ENCODE measurements around the gene AFMID. TPM values are rescaled to one million over a fixed set of nuclear protein-coding genes. Genes with fewer than 3 reads are reported as not detected.
"Not testable (repeated sequence)": the region's sequence is repeated elsewhere in the genome, so short reads cannot be mapped to it uniquely, and the experiment has no call there.

The AFMID gene
- polyA plus RNA-seq, 6 donors from 2014 or later: 0.53 to 4.6 (median 2.1) TPM; not detected in 1

DNA sequence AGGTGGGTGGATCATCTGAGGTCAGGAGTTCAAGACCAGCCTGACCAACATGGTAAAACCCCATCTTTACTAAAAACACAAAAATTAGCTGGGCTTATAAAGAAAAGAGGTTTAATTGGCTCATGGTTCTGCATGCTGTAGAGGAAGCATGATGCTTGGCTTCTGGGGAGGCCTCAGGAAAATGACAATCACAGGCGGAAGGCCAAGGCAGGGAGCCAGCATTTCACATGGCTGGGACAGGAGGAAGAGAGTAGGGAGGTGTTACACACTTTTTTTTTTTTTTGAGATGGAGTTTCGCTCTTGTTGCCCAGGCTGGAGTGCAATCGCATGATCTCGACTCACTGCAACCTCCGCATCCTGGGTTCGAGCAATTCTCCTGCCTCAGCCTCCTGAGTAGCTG, 47.9 kb downstream of the AFMID start:
- peaks cover 18 to 30% (median 20%) of the 10 kb centered on the region in 3 donors for H3K4me1 Mint-ChIP-seq
- peak overlapping the region in 1 of 6 donors; percentile 53 for H3K27ac Mint-ChIP-seq
- not testable (repeated sequence) for H3K4me3 Mint-ChIP-seq; H3K36me3 Mint-ChIP-seq; ATAC-seq (ENCODE audit: low read depth in 2 of 2); H3K9me3 Mint-ChIP-seq; DNase-seq
- peaks cover 14 to 49% (median 34%) of the 10 kb centered on the region in 3 donors for H3K27me3 Mint-ChIP-seq

DNA sequence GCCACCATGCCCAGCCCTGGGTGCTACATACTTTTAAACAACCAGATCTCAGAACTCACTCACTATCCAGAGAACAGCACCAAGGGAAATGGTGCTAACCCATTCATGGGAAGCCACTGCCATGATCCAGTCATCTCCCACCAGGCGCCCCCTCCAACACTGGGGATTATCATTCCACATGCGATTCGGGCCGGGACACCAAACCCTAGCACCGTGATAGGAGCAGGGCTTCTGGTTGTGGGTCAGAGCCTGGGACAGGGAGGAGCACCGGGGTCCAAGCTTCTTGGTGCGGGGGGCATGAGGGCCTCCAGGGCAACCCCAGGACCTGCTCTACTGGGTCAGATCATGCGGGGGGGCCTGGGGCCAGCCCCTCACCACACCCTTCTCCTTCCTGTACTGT, 48.7 kb downstream of the AFMID start:
- Mint-ChIP-seq H3K36me3 (no peaks in the 10 kb centered on the region), H3K9me3 (no peaks in the 10 kb centered on the region), H3K27me3 (peaks cover 7 to 41% (median 29%) of the 10 kb centered on the region in 3 donors), H3K4me3 (no peak overlapping the region), H3K4me1 (peaks cover 18 to 33% (median 22%) of the 10 kb centered on the region in 3 donors), H3K27ac (no peak overlapping the region)
- no peak for ATAC-seq (ENCODE audit: low read depth in 2 of 2)
- DNase-seq: no peak

DNA sequence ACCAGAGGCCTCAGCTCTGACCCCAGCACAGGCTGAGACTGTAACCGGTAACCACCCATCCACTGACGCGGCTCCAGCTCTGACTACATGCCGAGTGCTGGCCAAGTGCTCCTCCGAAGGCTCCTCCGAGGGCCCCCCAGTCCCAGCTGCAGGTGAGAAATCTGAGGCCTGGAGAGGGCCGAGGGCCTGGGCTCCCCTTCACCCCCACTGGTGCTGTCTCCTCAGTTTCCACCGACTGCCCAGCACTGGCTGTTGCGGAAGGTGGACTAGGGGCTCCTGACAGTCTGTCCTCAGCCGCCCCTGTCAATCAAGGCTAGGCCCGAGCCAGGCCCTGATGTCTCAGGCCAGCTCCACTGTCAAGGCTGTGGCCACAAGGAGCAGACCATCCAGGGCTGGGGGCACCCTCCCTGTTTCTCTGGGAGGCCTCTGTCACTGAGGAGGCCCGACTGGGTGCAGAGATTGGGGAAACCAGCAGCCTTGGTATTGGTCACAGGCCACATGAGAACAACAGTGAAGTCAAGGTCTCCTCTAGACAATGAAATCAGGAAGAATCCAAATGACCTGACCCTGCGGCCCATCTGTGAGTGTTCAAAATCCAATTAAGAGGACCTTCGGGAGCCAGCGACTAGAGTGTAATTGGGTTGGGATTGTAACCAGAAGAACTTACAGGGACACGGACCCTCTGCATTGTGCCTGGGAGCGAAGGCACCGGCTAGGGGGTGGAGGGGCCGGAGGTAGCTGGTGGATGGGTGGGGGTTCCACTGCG, 49.4 kb downstream of the AFMID start:
- no peak for ATAC-seq (ENCODE audit: low read depth in 2 of 2)
- H3K4me1 Mint-ChIP-seq: peaks cover 21 to 32% (median 26%) of the 10 kb centered on the region in 3 donors
- no peak for DNase-seq
- H3K27ac Mint-ChIP-seq: no peak overlapping the region
- H3K36me3 Mint-ChIP-seq: no peaks in the 10 kb centered on the region
- peaks cover 6 to 34% (median 23%) of the 10 kb centered on the region in 3 donors for H3K27me3 Mint-ChIP-seq
- no peak overlapping the region for H3K4me3 Mint-ChIP-seq
- H3K9me3 Mint-ChIP-seq: peaks cover 0 to under 1% (median 0%) of the 10 kb centered on the region in 7 donors

DNA sequence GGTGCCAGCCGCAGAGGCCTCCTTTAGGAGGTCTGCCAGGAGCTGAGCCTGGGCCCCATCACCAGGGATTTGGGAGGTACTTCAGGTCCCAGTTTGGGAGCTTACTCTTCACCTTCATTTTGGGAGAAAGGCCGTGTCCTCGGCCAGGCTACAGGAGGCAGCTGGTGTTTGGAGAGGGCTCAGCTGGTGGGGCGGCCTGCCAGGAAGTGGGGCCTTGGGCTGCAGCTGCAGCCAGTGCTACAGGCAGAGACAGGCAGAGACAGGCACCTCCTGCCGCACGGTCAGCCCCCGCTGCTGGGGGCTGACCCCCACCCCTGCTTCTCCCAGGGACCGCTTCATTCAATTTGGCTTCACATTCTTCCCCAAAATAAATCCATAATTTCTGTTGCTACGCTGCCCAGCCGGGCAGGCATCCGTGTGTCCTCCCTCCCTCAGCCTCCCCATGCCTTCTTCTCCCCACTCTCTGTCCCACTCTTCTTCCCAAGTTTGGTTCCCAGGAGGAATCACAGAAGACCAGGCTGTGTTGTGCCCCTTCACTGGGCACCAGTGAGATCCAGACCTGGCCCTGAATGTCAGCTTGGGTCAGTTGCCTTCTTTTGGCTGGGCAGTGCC, 50.3 kb downstream of the AFMID start:
- H3K27ac Mint-ChIP-seq: no peak overlapping the region
- no peak for DNase-seq
- no peaks in the 10 kb centered on the region for H3K36me3 Mint-ChIP-seq
- no peak for ATAC-seq (ENCODE audit: low read depth in 2 of 2)
- no peak overlapping the region for H3K4me3 Mint-ChIP-seq
- peaks cover 24 to 34% (median 32%) of the 10 kb centered on the region in 3 donors for H3K4me1 Mint-ChIP-seq
- H3K27me3 Mint-ChIP-seq: peaks cover 6 to 26% (median 14%) of the 10 kb centered on the region in 3 donors
- H3K9me3 Mint-ChIP-seq: peaks cover 0 to 2% (median 0%) of the 10 kb centered on the region in 7 donors

DNA sequence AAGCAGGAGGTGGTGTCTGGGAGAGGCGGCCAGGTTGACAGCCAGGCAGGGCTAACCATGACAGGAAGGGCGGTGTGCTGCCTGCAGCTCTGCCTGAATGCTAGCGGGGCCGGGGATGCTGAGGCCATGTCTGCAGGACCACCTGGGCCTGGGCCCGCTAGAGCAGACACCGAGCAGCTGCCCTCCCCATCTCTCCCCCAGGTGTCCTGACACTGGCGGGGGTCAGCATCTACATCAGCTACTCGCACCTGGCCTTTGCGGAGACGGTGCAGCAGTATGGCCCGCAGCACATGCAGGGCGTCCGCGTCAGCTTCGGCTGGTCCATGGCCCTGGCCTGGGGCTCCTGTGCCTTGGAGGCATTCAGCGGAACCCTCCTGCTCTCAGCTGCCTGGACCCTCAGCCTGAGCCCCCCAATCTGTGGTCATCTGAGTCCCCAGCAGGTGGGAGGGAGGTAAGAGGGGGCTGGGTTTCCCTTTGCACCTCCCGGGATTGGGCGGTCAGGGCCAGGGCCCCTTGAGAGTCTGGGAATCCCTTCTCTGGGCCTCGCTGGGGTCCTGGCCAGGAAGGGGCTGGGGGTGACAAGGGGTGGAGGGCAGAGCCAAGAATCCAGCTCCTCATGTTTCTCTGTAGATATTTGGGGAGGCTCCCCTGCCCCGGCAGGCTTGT, 51.8 kb downstream of the AFMID start:
- peaks cover 33 to 40% (median 37%) of the 10 kb centered on the region in 3 donors for H3K4me1 Mint-ChIP-seq
- peak overlapping the region in 2 of 8 donors; percentile 32 to 47 for H3K4me3 Mint-ChIP-seq
- peaks cover 0 to 15% (median 7%) of the 10 kb centered on the region in 3 donors for H3K27me3 Mint-ChIP-seq
- DNase-seq (no peak), ATAC-seq (ENCODE audit: low read depth in 2 of 2) (no peak)
- peaks cover 0 to 2% (median 0%) of the 10 kb centered on the region in 7 donors for H3K9me3 Mint-ChIP-seq
- H3K27ac Mint-ChIP-seq: peak overlapping the region in 2 of 6 donors; percentile 65 to 74
- no peaks in the 10 kb centered on the region for H3K36me3 Mint-ChIP-seq

DNA sequence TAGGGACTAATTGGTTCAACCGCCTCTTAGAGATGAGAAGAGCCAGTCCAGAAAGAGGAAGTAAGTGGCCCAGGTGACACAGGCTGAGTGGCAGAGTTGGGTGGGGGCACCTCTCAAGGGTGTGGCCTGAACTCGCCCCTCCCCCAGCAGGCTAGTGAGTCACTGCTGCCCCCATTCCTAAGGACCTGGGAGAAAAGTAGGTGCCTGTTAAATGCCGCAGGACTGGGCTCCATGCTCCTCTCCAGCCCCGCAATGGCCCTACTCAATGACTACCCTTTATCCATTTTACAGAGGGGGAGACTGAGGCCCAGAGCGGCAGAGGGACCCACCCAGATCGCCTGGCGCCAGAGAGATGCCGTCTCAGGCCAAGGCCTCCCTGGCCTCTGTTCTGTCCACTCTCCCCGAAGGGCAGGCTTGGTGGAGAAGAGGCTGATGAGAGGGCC, 52.3 kb downstream of the AFMID start:
- Mint-ChIP-seq H3K27ac (peak overlapping the region in 2 of 6 donors; percentile 65 to 74), H3K9me3 (peaks cover 0 to 2% (median 0%) of the 10 kb centered on the region in 7 donors), H3K36me3 (no peaks in the 10 kb centered on the region), H3K27me3 (peaks cover 0 to 10% (median 7%) of the 10 kb centered on the region in 3 donors), H3K4me1 (peaks cover 36 to 40% (median 37%) of the 10 kb centered on the region in 3 donors), H3K4me3 (peak overlapping the region in 1 of 8 donors; percentile 47)
- ATAC-seq (ENCODE audit: low read depth in 2 of 2): peak; percentile 55 to 79
- peak; percentile 34 for DNase-seq

DNA sequence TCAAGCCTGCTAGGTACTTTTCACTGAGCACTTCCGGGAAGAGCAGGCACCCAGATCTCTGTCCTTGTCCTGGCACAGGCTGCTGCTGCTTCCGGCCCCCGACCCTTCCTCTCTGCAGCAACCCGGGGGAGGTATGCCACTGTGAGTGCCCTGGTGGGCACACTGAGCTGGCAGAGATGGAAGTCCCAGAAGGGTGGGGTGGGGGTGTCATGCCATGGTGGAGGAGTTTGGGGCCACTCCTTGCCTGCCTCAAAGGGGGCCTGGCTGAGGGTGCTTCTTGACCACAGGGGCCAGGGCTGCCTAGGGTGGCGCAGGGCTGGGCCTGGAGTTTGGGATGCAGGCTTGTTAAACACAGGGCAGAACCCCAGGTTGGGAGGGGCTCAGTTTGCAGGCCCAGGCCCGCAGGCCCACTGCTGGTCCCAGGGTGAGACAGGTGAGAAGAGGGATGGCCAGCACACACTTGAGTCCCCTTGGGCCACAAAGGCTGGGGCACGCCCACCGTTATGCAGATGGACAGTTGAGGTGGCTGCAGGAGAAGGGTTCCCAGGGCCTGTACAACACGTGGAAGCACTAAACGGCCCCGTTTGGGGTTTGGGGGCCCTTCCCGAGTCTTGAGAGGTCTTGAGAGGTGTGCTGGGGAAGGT, 53.0 kb downstream of the AFMID start:
- Mint-ChIP-seq H3K4me1 (peaks cover 36 to 40% (median 37%) of the 10 kb centered on the region in 3 donors), H3K27ac (peak overlapping the region in 3 of 6 donors; percentile 33 to 70 (median 65)), H3K9me3 (peaks cover 0 to 2% (median 0%) of the 10 kb centered on the region in 7 donors), H3K27me3 (peaks cover 0 to 4% (median 2%) of the 10 kb centered on the region in 3 donors), H3K4me3 (peak overlapping the region in 2 of 8 donors; percentile 3 to 7), H3K36me3 (no peaks in the 10 kb centered on the region)
- ATAC-seq (ENCODE audit: low read depth in 2 of 2) (no peak), DNase-seq (no peak)

DNA sequence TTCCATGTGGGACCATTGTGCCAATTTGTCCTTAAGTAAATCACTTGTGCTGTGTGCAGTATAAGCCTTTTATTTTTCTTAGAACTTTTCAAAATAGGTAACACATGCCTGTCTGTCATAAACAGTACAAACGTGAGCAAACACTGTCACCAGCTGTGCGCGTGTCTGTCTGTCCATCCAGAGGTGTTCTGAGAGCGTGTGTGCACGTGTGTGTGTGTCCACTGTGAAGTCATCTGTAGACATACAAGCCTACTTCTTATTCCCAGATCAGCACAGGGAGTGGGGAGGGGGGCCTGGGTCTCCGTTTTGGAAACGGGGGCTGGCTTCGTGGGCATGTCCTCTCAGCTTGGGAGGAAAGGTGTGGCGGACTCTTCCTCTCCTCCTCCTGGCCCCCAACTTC, 53.7 kb downstream of the AFMID start:
- Mint-ChIP-seq H3K9me3 (peaks cover 0 to 4% (median 0%) of the 10 kb centered on the region in 7 donors), H3K4me3 (no peak overlapping the region), H3K27ac (peak overlapping the region in 4 of 6 donors; percentile 47 to 88 (median 53)), H3K36me3 (no peaks in the 10 kb centered on the region), H3K27me3 (peaks cover 0 to 4% (median 0%) of the 10 kb centered on the region in 3 donors), H3K4me1 (peaks cover 37 to 40% (median 39%) of the 10 kb centered on the region in 3 donors)
- no peak for DNase-seq
- no peak for ATAC-seq (ENCODE audit: low read depth in 2 of 2)

DNA sequence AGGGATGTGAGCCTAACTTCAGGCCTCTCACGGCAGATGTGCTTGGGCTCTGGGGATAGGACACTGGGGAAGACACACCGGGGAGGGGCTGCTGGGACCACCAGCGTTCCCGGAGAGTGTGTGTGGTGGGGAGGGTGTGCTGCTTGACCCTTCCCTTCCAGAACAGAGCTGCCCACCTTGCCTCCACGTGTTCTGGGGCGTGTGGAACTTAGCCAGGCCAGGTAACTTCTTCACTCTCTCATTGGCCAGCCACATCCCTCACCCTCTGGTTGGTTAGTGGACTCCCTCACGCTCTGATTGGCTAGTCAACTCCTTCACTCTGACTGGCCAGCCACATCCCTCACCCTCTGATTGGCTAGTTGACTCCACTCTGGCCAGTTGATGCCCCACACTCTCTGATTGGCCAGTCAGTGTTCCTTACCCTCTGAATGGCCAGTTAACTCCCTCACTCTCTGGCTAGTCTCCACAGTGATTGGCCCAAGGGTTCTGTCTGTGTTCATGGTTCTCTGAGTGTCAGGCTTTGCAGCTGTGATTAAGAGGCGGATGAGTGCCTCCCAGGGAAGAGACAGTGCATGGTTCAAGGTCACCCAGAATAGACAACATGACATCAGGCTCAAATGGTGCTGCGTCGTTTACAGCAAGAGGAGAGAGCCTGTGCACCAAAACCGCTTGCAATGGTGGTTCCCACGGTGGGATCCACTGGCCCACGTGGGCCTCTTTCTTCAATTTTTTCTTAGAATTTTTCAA, 54.3 kb downstream of the AFMID start:
- DNase-seq: no peak
- Mint-ChIP-seq H3K27me3 (peaks cover 0 to 4% (median 0%) of the 10 kb centered on the region in 3 donors), H3K4me1 (peaks cover 37 to 40% (median 39%) of the 10 kb centered on the region in 3 donors), H3K27ac (peak overlapping the region in 3 of 6 donors; percentile 75 to 88 (median 80)), H3K9me3 (peaks cover 0 to 4% (median 0%) of the 10 kb centered on the region in 7 donors), H3K36me3 (no peaks in the 10 kb centered on the region), H3K4me3 (no peak overlapping the region)
- ATAC-seq (ENCODE audit: low read depth in 2 of 2): no peak

DNA sequence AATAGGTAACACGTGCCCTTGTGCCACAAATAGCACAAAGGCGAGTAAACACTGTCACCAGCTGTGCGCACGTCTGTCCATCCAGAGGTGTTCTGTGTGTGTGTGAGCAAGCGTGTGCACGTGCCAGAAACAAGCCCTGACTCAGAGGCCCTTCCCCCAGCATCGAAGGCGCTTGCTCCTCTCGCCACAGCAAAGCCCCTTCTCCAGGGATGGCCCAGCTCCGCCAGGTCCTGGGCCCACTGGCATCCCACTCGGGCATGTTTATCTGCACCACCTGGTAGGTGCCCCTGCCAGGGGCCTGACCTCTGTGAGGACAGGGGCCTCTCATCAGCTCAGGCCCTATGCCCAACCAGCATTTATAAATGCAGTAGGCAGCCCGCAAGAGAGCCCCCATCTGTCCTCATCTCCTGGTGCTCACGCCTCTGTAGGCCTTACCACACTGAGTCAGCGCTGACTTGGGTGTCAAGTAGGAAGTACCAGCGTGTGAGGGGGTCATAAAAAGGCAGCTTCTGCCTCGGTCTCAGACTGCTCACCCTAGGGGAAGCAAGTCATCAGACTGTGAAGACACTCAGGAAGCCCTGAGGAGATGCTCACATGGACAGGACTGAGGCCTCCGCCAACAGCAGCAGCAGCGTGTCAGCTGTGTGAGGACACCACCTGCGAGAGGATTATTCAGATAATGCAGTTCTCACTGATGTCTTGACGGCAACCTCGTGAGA, 55.0 kb downstream of the AFMID start:
- Mint-ChIP-seq H3K9me3 (peaks cover 0 to 4% (median 0%) of the 10 kb centered on the region in 7 donors), H3K4me1 (peaks cover 37 to 40% (median 39%) of the 10 kb centered on the region in 3 donors), H3K36me3 (no peaks in the 10 kb centered on the region), H3K27ac (peak overlapping the region in 5 of 6 donors; percentile 66 to 93 (median 87)), H3K27me3 (peaks cover 0 to 4% (median 0%) of the 10 kb centered on the region in 3 donors), H3K4me3 (peak overlapping the region in 4 of 8 donors; percentile 5 to 44 (median 18))
- DNase-seq: peak; percentile 44
- peak; percentile 81 to 85 for ATAC-seq (ENCODE audit: low read depth in 2 of 2)

DNA sequence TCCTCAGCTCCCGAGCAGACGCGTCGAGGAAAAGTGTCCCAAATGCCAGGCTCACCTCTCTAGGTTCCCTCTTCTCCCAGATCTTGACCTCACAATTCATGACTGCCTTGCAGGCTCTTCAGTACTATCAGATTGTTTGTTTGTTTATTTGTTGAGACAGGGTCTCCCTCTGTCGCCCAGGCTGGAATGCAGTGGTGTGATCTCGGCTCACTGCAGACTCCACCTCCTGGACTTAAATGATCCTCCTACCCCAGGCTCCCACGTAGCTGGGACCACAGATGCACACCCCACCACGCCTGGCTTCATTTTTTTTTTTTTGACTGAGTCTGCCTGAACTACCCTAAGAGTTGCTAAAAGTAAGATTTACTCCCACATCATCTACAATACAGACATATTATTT, 60.1 kb downstream of the AFMID start:
- H3K4me1 Mint-ChIP-seq: peaks cover 29 to 32% (median 30%) of the 10 kb centered on the region in 3 donors
- no peak for DNase-seq
- no peak for ATAC-seq (ENCODE audit: low read depth in 2 of 2)
- peaks cover 0 to 4% (median 0%) of the 10 kb centered on the region in 7 donors for H3K9me3 Mint-ChIP-seq
- no peaks in the 10 kb centered on the region for H3K36me3 Mint-ChIP-seq
- peaks cover 0 to 10% (median 0%) of the 10 kb centered on the region in 3 donors for H3K27me3 Mint-ChIP-seq
- no peak overlapping the region for H3K4me3 Mint-ChIP-seq
- H3K27ac Mint-ChIP-seq: no peak overlapping the region
